ENCODE measurements around the gene FOXD3. TPM values are rescaled to one million over a fixed set of nuclear protein-coding genes. Genes with fewer than 3 reads are reported as not detected.
A peak's percentile ranks its signal among the peaks of the same experiment; 100 is the strongest.

Gene FOXD3
- 1 to 10 TPM in 1 of 2 donors, under 1 TPM in 1; 0.14 to 1.5 TPM for total RNA-seq

GRCh38 chr1:63322114-63322943 is at the start of gene FOXD3:
TSS of gene FOXD3 (plus strand) at chr1:63322567. CDS start at chr1:63323059, 492 bp downstream.
- Histone ChIP-seq H3K27me3 (replicated peaks; ENCODE audit: insufficient read depth) (peaks cover 57% of the 10 kb centered on the region), H3K9me3 (no peaks in the 10 kb centered on the region), H3K36me3 (no peaks in the 10 kb centered on the region), H3K27ac (no peak within 1 kb of the TSS), H3K4me3 (peak within 1 kb of the TSS; percentile 77), H3K4me1 (ENCODE audit: control insufficient read depth in 1 of 2, low read depth in 2 of 2) (peaks cover 6 to 41% of the 10 kb centered on the region in 2 donors)
- DNase-seq (ENCODE audit: low spot score), result no peak
- ATAC-seq (ENCODE audit: insufficient number of reproducible peaks, low FRiP score, low read depth), result no peak
- no peak for TF ChIP-seq CTCF (IDR thresholded peaks at IDR 0.05)

- no peaks in the 10 kb centered on the region for H3K4me1 ChIP-seq (ENCODE audit: control insufficient read depth in 1 of 2, low read depth in 2 of 2)
- no peak for DNase-seq (ENCODE audit: low spot score)
- TF ChIP-seq CTCF (IDR thresholded peaks at IDR 0.05), result no peak
- no peaks in the 10 kb centered on the region for H3K36me3 ChIP-seq
- H3K27ac ChIP-seq, result no peak overlapping the region
- no peak for ATAC-seq (ENCODE audit: insufficient number of reproducible peaks, low FRiP score, low read depth)
- H3K9me3 ChIP-seq, result no peaks in the 10 kb centered on the region
- no peak overlapping the region for H3K4me3 ChIP-seq
- H3K27me3 ChIP-seq (replicated peaks; ENCODE audit: insufficient read depth), result no peaks in the 10 kb centered on the region
Measured at GRCh38 chr1:63272811-63273210, 49.6 kb upstream of the FOXD3 start.

- H3K9me3 ChIP-seq, result no peaks in the 10 kb centered on the region
- no peaks in the 10 kb centered on the region for H3K4me1 ChIP-seq (ENCODE audit: control insufficient read depth in 1 of 2, low read depth in 2 of 2)
- ATAC-seq (ENCODE audit: insufficient number of reproducible peaks, low FRiP score, low read depth), result no peak
- no peak overlapping the region for H3K27ac ChIP-seq
- H3K27me3 ChIP-seq (replicated peaks; ENCODE audit: insufficient read depth), result no peaks in the 10 kb centered on the region
- no peak for DNase-seq (ENCODE audit: low spot score)
- H3K36me3 ChIP-seq, result no peaks in the 10 kb centered on the region
- TF ChIP-seq CTCF (IDR thresholded peaks at IDR 0.05), result no peak
- no peak overlapping the region for H3K4me3 ChIP-seq
Measured at GRCh38 chr1:63274371-63274770, 48.0 kb upstream of the FOXD3 start.

- no peaks in the 10 kb centered on the region for H3K27me3 ChIP-seq (replicated peaks; ENCODE audit: insufficient read depth)
- H3K4me1 ChIP-seq (ENCODE audit: control insufficient read depth in 1 of 2, low read depth in 2 of 2), result no peaks in the 10 kb centered on the region
- H3K36me3 ChIP-seq, result no peaks in the 10 kb centered on the region
- DNase-seq (ENCODE audit: low spot score) (no peak), ATAC-seq (ENCODE audit: insufficient number of reproducible peaks, low FRiP score, low read depth) (no peak)
- H3K27ac ChIP-seq, result no peak overlapping the region
- no peak for TF ChIP-seq CTCF (IDR thresholded peaks at IDR 0.05)
- no peak overlapping the region for H3K4me3 ChIP-seq
- H3K9me3 ChIP-seq, result no peaks in the 10 kb centered on the region
Measured at GRCh38 chr1:63274979-63275378, 47.4 kb upstream of the FOXD3 start.

GRCh38 chr1:63276624-63277023 is 45.7 kb upstream of the FOXD3 start:
- Histone ChIP-seq H3K27ac (no peak overlapping the region), H3K36me3 (no peaks in the 10 kb centered on the region), H3K9me3 (no peaks in the 10 kb centered on the region), H3K4me1 (ENCODE audit: control insufficient read depth in 1 of 2, low read depth in 2 of 2) (no peaks in the 10 kb centered on the region), H3K4me3 (no peak overlapping the region), H3K27me3 (replicated peaks; ENCODE audit: insufficient read depth) (no peaks in the 10 kb centered on the region)
- DNase-seq (ENCODE audit: low spot score) (no peak), ATAC-seq (ENCODE audit: insufficient number of reproducible peaks, low FRiP score, low read depth) (no peak)
- TF ChIP-seq CTCF (IDR thresholded peaks at IDR 0.05), result no peak

All from thoracic aorta (tissue), 2 donors.